ENCODE results near the gene BMP2. TPM values are rescaled to one million over a fixed set of nuclear protein-coding genes. Genes with fewer than 3 reads are reported as not detected.

BMP2 gene
- total and polyA plus RNA-seq, 2 donors (not counting 1 experiment from before 2014, with no cell fraction given): not detected

DNA sequence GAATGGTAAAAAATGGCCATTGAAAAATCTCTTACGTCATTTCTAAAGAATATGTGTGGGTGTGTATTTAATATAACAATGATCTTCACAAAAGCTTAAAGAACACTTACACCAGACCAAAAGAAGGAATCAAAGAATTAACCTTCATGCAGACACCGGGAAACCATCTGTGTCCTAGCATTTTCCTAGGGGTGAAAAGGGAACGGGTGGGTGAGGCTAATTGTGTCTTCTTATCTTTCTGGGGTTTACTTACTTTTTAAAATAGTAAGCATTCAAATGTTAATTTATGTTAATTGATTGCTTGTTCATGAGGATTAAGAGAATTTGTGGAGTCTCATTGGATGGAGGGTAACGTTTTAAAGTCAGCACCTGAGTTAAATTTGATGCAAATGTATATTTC, 47.5 kb downstream of the BMP2 start:
- intact Hi-C loops (cut with micrococcal nuclease): no loop called here
- H3K36me3 ChIP-seq (replicated peaks in 1 of 2; ENCODE audit: control extremely low read depth in 1 of 2, control insufficient read depth in 1 of 2, extremely low read depth in 1 of 2, insufficient read depth in 2 of 2, low read length in 1 of 2): no peaks in the 10 kb centered on the region
- POLR2A ChIA-PET: no interaction called here

More for the DNA sequence above, 47.5 kb downstream of the BMP2 start:
- Histone ChIP-seq H2AFZ (ENCODE audit: insufficient read depth, low read depth, low read length, poor library complexity, severe bottlenecking) (no peak overlapping the region), H3K4me2 (replicated peaks; ENCODE audit: low read depth, low read length, poor library complexity, severe bottlenecking) (no peak overlapping the region), H3K9me3 (ENCODE audit: control extremely low read depth in 1 of 3, control insufficient read depth in 2 of 3, insufficient read depth in 1 of 3, low read length in 2 of 3) (no peaks in the 10 kb centered on the region), H3K9ac (ENCODE audit: low read length) (no peak overlapping the region), H3K4me1 (ENCODE audit: control insufficient read depth in 2 of 2, insufficient read depth in 2 of 2, low read length in 2 of 2) (no peaks in the 10 kb centered on the region), H3K79me2 (ENCODE audit: control insufficient read depth, insufficient read depth, low read length) (no peaks in the 10 kb centered on the region), H3K27me3 (replicated peaks in 1 of 4; ENCODE audit: control extremely low read depth in 1 of 4, control insufficient read depth in 3 of 4, insufficient read depth in 4 of 4, low read length in 3 of 4) (no peaks in the 10 kb centered on the region), H3K27ac (ENCODE audit: low read length in 2 of 2) (no peak overlapping the region), H4K20me1 (ENCODE audit: control insufficient read depth, insufficient read depth, low read length, poor library complexity, severe bottlenecking) (no peaks in the 10 kb centered on the region), H3K4me3 (ENCODE audit: control extremely low read depth in 1 of 5, extremely low read depth in 1 of 5, insufficient read depth in 1 of 5, low read depth in 2 of 5, low read length in 4 of 5) (no peak overlapping the region)
- Mint-ChIP-seq H3K4me1 (no peaks in the 10 kb centered on the region), H3K4me3 (no peak overlapping the region), H3K27ac (no peak overlapping the region), H3K9me3 (ENCODE audit: insufficient read depth) (peaks cover 3% of the 10 kb centered on the region), H3K27me3 (peaks cover 9% of the 10 kb centered on the region)
- CTCF ChIA-PET: no interaction called here
- no peak for TF ChIP-seq EZH2 (IDR thresholded peaks at IDR 0.05; ENCODE audit: borderline replicate concordance, insufficient read depth, low read depth, low read length, poor library complexity, severe bottlenecking)
- no peak for TF ChIP-seq CTCF (IDR thresholded peaks at IDR 0.05)
- no CpG with 5 or more reads among the region's 4 CpGs for WGBS (ENCODE audit: insufficient coverage)
- ATAC-seq (ENCODE audit: low read depth) (no peak), DNase-seq (no peak)
